ENCODE measurements around the gene HSPA2. TPM values are rescaled to one million over a fixed set of nuclear protein-coding genes. Genes with fewer than 3 reads are reported as not detected.

Gene HSPA2
- 0.27 TPM for polyA plus RNA-seq (2012; ENCODE audit: low read depth, missing spikeins)

GRCh38 chr14:64540208-64541202 is at the start of gene HSPA2:
TSS of gene HSPA2 (plus strand) at chr14:64540741. CDS start at chr14:64540850, 109 bp downstream.
- peak; percentile 99 for FAIRE-seq
- DNase-seq (ENCODE audit: insufficient read length, low spot score) = peak; percentile 89
- TF ChIP-seq TAF1 (IDR thresholded peaks at IDR 0.05; ENCODE audit: low read depth, low read length) (no peak), POLR2AphosphoS5 (IDR thresholded peaks at IDR 0.05; ENCODE audit: low read depth, low read length) (peak; percentile 42; the same call in 1 of the 2 replicates), SPI1 (IDR thresholded peaks at IDR 0.05; ENCODE audit: low read depth, low read length) (no peak), PAX5 (IDR thresholded peaks at IDR 0.05; ENCODE audit: insufficient read depth, low read length, severe bottlenecking) (peak; percentile 40), POU2F2 (IDR thresholded peaks at IDR 0.05; ENCODE audit: low read depth, low read length) (peak; percentile 93), POLR2A (IDR thresholded peaks at IDR 0.05; ENCODE audit: low read depth, low read length) (peak; percentile 57)

- DNase-seq (ENCODE audit: insufficient read length, low spot score) (no peak), FAIRE-seq (no peak)
- TF ChIP-seq TAF1 (IDR thresholded peaks at IDR 0.05; ENCODE audit: low read depth, low read length) = no peak
- no peak for TF ChIP-seq SPI1 (IDR thresholded peaks at IDR 0.05; ENCODE audit: low read depth, low read length)
- TF ChIP-seq POLR2A (IDR thresholded peaks at IDR 0.05; ENCODE audit: low read depth, low read length) = no peak
- TF ChIP-seq POU2F2 (IDR thresholded peaks at IDR 0.05; ENCODE audit: low read depth, low read length) = no peak
- no peak for TF ChIP-seq POLR2AphosphoS5 (IDR thresholded peaks at IDR 0.05; ENCODE audit: low read depth, low read length)
- no peak for TF ChIP-seq PAX5 (IDR thresholded peaks at IDR 0.05; ENCODE audit: insufficient read depth, low read length, severe bottlenecking)
These were observed 48.9 kb upstream of the HSPA2 start for GRCh38 chr14:64491637-64492036.

GRCh38 chr14:64493455-64493854 is 47.1 kb upstream of the HSPA2 start:
- no peak for FAIRE-seq
- TF ChIP-seq POLR2A (IDR thresholded peaks at IDR 0.05; ENCODE audit: low read depth, low read length) (no peak), PAX5 (IDR thresholded peaks at IDR 0.05; ENCODE audit: insufficient read depth, low read length, severe bottlenecking) (no peak), POU2F2 (IDR thresholded peaks at IDR 0.05; ENCODE audit: low read depth, low read length) (no peak), TAF1 (IDR thresholded peaks at IDR 0.05; ENCODE audit: low read depth, low read length) (no peak), POLR2AphosphoS5 (IDR thresholded peaks at IDR 0.05; ENCODE audit: low read depth, low read length) (no peak), SPI1 (IDR thresholded peaks at IDR 0.05; ENCODE audit: low read depth, low read length) (no peak)
- DNase-seq (ENCODE audit: insufficient read length, low spot score) = no peak

GRCh38 chr14:64495252-64495651 is 45.3 kb upstream of the HSPA2 start:
- no peak for FAIRE-seq
- TF ChIP-seq SPI1 (IDR thresholded peaks at IDR 0.05; ENCODE audit: low read depth, low read length) (no peak), TAF1 (IDR thresholded peaks at IDR 0.05; ENCODE audit: low read depth, low read length) (no peak), POU2F2 (IDR thresholded peaks at IDR 0.05; ENCODE audit: low read depth, low read length) (no peak), POLR2AphosphoS5 (IDR thresholded peaks at IDR 0.05; ENCODE audit: low read depth, low read length) (no peak)

GRCh38 chr14:64496764-64497163 is 43.8 kb upstream of the HSPA2 start:
- no peak for DNase-seq (ENCODE audit: insufficient read length, low spot score)
- FAIRE-seq = no peak
- TF ChIP-seq POLR2A (IDR thresholded peaks at IDR 0.05; ENCODE audit: low read depth, low read length) (no peak), PAX5 (IDR thresholded peaks at IDR 0.05; ENCODE audit: insufficient read depth, low read length, severe bottlenecking) (no peak), TAF1 (IDR thresholded peaks at IDR 0.05; ENCODE audit: low read depth, low read length) (no peak)

More at GRCh38 chr14:64495252-64495651, 45.3 kb upstream of the HSPA2 start:
- no peak for DNase-seq (ENCODE audit: insufficient read length, low spot score)

GRCh38 chr14:64500088-64500487 is 40.5 kb upstream of the HSPA2 start:
- DNase-seq (ENCODE audit: insufficient read length, low spot score) = no peak
- TF ChIP-seq PAX5 (IDR thresholded peaks at IDR 0.05; ENCODE audit: insufficient read depth, low read length, severe bottlenecking) (no peak), TAF1 (IDR thresholded peaks at IDR 0.05; ENCODE audit: low read depth, low read length) (no peak), POU2F2 (IDR thresholded peaks at IDR 0.05; ENCODE audit: low read depth, low read length) (no peak), POLR2A (IDR thresholded peaks at IDR 0.05; ENCODE audit: low read depth, low read length) (no peak), POLR2AphosphoS5 (IDR thresholded peaks at IDR 0.05; ENCODE audit: low read depth, low read length) (no peak), SPI1 (IDR thresholded peaks at IDR 0.05; ENCODE audit: low read depth, low read length) (no peak)

GRCh38 chr14:64501411-64502171 is 39.0 kb upstream of the HSPA2 start:
- FAIRE-seq (peak; percentile 65), DNase-seq (ENCODE audit: insufficient read length, low spot score) (no peak)
- no peak for TF ChIP-seq SPI1 (IDR thresholded peaks at IDR 0.05; ENCODE audit: low read depth, low read length)
- TF ChIP-seq POLR2A (IDR thresholded peaks at IDR 0.05; ENCODE audit: low read depth, low read length) = no peak
- no peak for TF ChIP-seq PAX5 (IDR thresholded peaks at IDR 0.05; ENCODE audit: insufficient read depth, low read length, severe bottlenecking)
- TF ChIP-seq POLR2AphosphoS5 (IDR thresholded peaks at IDR 0.05; ENCODE audit: low read depth, low read length) = no peak
- no peak for TF ChIP-seq POU2F2 (IDR thresholded peaks at IDR 0.05; ENCODE audit: low read depth, low read length)
- no peak for TF ChIP-seq TAF1 (IDR thresholded peaks at IDR 0.05; ENCODE audit: low read depth, low read length)

More at GRCh38 chr14:64500088-64500487, 40.5 kb upstream of the HSPA2 start:
- no peak for FAIRE-seq

- DNase-seq (ENCODE audit: insufficient read length, low spot score) = no peak
- FAIRE-seq = peak; percentile 55
- TF ChIP-seq POU2F2 (IDR thresholded peaks at IDR 0.05; ENCODE audit: low read depth, low read length) (no peak), SPI1 (IDR thresholded peaks at IDR 0.05; ENCODE audit: low read depth, low read length) (no peak), TAF1 (IDR thresholded peaks at IDR 0.05; ENCODE audit: low read depth, low read length) (no peak), POLR2AphosphoS5 (IDR thresholded peaks at IDR 0.05; ENCODE audit: low read depth, low read length) (no peak), POLR2A (IDR thresholded peaks at IDR 0.05; ENCODE audit: low read depth, low read length) (no peak), PAX5 (IDR thresholded peaks at IDR 0.05; ENCODE audit: insufficient read depth, low read length, severe bottlenecking) (no peak)
These were observed 38.1 kb upstream of the HSPA2 start for GRCh38 chr14:64502456-64502855.
